CD4-positive, alpha-beta T cell treated with Interferon gamma for 1 hour (primary cell): ENCODE results near the gene ELN.

Source experiments
- DNase-seq: peaks from one replicate; pipeline ENCODE4 v3.0.0-alpha.2; 2020

ELN gene

DNA sequence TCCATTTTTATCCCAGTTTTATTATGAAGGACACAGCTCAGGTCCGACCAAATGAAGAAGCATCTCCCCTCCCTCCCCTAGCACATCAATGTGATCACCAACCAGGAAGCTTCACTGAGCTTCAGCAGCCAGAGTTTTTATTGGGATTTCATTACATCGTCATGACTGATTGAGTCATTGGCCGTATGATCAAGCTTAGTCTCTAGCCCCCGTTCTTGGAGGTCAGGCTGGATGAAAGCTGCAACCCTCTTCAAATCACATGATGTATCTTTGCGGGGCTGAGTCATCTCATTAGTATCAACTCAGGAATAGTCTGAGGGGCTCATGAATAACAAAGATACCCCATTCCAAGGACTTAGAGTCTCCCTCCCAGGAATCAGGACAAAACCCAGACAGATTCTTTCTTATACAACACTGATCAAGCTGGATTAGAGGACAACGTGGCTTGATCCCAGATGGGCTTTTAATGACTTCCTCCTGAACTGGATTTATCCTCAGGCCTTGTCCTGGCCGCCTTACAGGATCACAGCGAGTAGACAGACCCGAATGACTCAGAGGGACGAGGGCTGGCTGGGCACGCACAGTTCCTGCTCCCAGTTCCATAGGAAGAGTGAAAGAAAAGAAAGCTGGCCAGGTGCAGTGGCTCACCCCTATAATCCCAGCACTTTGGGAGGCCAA lies 70.1 kb downstream of the ELN start:
- DNase-seq, result no peak

DNA sequence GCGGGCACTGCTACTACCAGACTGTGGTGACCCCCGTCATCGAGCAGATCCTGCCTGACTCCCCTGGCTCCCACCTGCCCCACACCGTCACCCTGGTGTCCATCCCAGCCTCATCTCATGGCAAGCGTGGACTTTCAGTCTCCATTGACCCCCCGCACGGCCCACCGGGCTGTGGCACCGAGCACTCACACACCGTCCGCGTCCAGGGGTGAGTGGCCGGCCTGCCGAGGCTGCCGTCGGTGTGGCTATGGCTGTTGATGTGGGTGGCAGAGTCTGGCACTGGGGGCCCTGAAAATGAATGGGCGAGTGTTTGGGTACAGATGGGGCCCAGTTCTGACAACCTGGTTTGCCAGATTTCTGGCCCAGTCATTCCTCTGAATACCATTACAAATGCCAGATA lies 71.1 kb downstream of the ELN start:
- DNase-seq, result no peak

DNA sequence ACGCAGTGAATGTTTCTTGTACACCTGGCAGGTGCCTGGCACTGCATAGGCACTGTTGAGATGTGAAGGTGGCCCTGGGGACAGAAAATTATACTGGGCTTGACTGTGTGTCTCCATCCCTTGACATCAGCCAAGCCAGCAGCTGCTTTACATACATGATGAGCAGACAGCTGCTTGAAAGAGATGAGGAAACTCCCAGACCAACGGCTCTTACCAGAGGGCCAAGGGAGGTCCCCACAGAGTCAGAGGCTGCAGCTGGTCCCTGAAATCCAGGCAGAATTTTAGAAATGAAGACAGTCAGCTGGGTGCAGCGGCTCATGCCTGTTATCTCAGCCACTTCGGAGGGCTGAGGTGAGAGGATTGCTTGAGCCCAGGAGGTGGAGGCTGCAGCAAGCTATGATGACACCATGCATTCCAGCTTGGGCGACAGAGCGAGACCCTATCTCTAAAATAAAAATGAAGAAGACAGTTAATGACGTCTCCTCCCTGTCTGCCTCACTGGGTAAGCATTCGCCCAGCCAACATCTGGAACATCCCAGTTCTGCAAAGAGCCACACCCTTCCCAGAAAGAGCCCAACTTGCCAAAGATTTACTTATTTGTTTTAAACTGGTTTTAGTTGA lies 73.2 kb downstream of the ELN start:
- DNase-seq, result peak; percentile 60

GRCh38 chr7:74103219-74103772 lies 75.3 kb downstream of the ELN start:
- DNase-seq, result no peak

- DNase-seq, result no peak
Measured at GRCh38 chr7:74104702-74105101, 76.7 kb downstream of the ELN start.

- no peak for DNase-seq
Measured at GRCh38 chr7:74105992-74106391, 78.0 kb downstream of the ELN start.

- DNase-seq, result no peak
Measured at GRCh38 chr7:74106846-74107245, 78.9 kb downstream of the ELN start.

GRCh38 chr7:74115326-74115725 lies 87.4 kb downstream of the ELN start:
- no peak for DNase-seq

- no peak for DNase-seq
Measured at GRCh38 chr7:74116356-74116755, 88.4 kb downstream of the ELN start.
